HuH-7.5 (cell line): ENCODE results near the gene NTN5.
A peak's percentile ranks its signal among the peaks of the same experiment; 100 is the strongest.
"Not testable (repeated sequence)": the region's sequence is repeated elsewhere in the genome, so short reads cannot be mapped to it uniquely, and the experiment has no call there.

Experiments
- DNase-seq: peaks from one replicate; pipeline ENCODE4 v3.0.0; 2011; ENCODE audit warnings: low spot score

NTN5 gene

GRCh38 chr19:48644355-48644754, 28.5 kb downstream of the NTN5 start:
- DNase-seq = no peak

GRCh38 chr19:48642862-48643261, 30.0 kb downstream of the NTN5 start:
- DNase-seq = no peak

DNA sequence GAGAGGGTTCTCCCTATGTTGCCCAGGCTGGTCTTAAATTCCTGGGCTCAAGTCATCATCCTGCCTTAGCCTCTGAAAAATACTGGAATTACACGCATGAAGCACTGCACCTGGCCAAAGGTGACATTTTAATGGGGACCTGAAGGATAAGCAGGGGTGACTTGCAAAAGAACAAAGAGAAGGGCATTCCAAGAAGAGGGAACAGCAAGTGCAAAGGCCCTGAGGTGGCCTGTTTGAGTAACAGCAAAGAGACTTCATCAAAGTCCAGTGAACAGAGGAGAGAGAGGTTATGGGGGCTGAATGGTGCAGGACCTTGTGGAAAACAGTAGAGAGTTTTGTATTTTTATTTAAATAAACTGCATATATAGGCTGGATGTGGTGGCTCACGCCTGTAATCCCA, 31.0 kb downstream of the NTN5 start:
- DNase-seq = no peak

DNA sequence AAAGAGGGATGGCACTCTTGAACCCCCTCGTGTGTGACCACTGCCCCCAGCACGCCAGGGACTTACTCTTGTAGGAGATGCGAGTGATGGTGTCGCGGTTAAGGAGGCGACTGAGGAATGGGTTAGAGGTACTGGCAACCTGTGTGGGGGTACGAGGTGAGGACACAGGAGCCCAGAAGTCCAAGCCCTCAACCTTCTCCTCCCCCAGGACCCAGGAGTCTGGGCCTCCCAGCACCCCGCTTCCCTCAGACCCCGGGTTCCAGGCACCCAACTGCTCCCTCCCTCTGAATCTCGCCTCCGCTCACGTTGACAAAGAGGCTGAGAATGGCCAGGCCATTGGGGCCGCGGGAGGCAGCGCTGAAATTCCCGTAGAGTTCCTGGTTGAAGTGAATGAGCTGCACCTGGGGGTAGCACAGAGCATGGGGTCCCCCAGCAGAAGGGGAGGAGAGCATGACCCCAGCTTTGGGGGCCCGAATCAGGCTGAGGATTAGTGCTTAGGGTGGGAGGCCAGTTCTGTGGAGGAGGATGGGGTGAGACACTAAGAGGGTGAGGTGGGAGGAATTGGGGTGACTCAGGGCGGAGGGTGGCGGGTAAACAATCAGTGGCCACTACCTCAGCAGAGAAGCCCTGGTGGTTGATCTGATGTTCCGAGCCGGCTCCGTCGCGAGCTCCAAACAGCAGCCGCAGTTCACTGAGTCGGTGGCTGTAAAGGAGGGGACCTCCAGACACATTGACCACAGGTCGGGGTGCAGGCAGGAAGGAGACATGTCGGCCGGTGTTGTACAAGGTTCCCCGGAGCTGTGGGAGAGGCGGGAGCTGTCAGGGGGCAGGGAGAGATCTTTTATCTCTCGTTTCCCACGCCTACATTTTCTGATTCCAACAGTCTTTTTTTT, 33.1 kb downstream of the NTN5 start:
- no peak for DNase-seq

DNA sequence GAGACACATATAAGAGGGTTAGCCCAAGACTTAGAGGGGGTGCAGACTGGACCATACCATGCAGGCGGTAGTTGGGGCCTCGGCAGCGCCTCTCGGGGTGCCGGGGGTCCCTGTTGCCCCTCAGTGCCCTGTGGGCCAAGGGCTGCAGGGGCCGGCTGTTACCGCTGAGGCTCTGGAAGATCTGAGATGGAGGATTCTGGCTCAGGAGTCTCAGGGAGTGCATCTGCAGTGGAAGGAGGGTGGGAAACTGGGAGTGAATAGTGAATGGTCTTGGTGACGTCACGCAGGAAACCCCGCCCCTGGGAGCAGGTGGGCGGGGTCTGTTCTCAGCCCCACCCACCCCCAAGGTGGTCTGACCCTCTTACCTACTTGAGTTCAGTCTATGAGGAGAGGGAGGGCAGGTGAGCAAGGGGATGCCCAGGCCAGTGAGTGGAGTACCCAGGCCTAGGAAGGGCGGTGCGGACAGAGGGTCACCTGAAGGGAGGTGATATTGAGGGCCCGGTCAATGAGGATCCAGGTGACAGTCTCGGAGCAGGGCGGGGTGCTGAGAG, 33.9 kb downstream of the NTN5 start:
- DNase-seq = no peak

DNA sequence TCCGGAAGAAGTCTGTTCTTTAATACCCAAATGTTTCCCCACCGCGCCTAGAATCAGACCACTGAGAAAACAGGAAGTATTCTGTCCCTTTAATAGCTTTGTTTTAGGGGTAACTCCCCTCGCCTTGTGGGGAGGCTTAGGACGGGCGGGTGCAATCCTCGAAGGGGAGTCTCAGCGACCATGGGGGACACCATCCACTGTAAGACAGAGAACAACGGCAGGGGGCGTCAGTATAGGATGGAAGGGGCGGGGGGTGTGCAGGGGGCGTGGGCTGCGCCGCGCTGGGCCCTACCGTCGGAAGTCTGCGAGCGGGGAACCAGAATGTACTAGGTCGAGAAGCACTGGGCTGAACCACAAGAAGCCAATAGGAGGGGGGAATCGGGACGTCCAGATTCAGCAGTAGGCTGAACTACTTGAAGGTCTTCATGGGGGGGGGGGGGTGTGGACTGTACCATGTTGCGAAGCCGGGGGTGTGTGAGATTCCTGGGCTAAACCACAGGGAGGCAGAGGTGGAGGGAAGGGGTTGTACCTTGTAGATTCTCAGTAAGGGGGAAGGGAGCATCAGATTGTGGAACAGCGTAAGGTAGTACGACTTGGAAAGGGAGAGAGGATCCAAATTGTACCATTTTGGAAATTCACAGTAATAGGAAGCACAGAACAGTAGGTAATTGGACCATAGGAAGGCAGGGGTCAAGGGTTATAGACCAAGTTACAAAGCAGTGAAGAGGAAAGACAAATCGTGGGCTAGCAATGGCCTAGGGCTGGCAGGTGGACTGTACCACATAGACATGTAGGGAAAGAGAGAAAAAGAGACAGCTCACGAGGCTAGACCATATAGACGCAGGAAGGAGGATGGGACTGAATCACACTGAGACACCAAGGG, 34.6 kb downstream of the NTN5 start:
- DNase-seq = peak; percentile 78

GRCh38 chr19:48637449-48637947, 35.3 kb downstream of the NTN5 start:
- peak; percentile 97 for DNase-seq

DNA sequence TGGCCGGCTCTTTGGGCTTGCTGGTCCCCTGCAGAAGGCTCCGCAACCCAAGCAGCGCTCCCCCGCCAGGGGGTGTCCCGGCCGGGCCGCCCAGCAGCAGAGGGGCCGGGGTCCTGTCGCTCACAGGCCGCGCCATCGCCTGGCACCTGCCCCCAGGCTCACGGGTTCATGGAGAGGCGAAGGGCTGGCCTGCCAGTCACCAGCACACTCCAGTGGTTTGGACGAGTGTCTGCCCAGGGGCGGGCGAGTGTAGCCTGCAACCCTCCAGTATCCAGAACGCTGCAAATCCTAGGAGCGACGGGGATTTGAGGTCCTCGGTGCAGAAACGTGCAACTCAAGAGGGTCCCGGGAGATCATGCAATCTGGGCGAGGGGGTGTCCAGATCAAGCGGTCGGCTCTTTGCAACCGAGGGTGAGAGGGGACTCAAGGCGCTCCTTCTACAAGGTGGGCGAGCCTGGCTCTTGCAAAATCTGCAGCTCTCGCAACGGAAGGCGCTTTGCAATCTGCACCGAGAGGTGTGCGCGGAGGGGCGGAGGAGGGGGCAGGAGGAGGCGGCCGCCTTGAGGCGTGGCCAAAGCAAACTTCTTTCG, 35.9 kb downstream of the NTN5 start, which contains the start of gene DBP:
Gene DBP (minus strand): TSS at position 521 of the 590 bp plus-strand sequence. CDS start 385 bp downstream, at position 136.
- no peak for DNase-seq

DNA sequence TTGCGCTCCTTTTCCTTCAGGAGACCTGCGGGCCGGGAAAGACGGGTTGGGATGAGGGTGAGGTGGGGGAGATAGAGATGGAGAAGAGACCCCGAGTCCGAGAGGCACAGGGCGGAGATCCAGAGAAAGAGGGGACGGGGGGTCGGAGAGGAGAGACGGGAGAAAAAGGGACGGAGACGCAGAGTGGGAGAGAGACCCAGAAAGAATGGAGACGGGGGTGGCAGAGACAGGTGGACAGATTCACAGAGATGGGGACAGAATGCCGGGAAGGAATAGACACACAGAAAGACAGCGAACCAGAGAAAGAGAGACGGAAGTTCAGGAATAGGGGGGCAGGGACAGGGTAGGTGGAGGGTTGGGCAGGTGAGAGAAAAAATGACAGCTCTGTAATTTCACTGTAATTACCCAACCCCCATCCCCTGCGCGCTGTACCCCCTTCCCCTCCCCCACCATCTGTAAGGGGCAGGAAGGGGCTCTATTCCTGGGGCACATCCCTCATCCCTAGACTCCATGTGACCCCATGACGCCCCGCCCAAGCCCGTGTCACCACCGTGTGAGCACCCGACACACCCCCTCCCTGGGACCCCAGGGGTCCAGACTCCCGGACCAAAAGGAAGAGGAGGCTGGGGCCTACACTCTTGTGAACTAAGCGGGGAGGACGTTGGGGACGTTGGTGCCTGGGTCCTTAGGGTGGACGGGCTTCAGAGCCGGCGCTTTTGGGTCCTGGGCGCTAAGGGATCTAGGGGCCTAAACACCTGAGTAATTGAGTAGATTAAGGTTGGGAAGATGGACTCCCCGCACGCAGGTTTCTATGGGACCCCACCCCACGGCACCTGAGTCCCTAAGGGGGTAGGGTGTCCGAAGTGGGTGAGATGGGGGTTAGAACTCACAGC, 36.6 kb downstream of the NTN5 start:
- no peak for DNase-seq

- DNase-seq = peak; percentile 86
Observed at GRCh38 chr19:48635263-48635965, 37.4 kb downstream of the NTN5 start.

DNA sequence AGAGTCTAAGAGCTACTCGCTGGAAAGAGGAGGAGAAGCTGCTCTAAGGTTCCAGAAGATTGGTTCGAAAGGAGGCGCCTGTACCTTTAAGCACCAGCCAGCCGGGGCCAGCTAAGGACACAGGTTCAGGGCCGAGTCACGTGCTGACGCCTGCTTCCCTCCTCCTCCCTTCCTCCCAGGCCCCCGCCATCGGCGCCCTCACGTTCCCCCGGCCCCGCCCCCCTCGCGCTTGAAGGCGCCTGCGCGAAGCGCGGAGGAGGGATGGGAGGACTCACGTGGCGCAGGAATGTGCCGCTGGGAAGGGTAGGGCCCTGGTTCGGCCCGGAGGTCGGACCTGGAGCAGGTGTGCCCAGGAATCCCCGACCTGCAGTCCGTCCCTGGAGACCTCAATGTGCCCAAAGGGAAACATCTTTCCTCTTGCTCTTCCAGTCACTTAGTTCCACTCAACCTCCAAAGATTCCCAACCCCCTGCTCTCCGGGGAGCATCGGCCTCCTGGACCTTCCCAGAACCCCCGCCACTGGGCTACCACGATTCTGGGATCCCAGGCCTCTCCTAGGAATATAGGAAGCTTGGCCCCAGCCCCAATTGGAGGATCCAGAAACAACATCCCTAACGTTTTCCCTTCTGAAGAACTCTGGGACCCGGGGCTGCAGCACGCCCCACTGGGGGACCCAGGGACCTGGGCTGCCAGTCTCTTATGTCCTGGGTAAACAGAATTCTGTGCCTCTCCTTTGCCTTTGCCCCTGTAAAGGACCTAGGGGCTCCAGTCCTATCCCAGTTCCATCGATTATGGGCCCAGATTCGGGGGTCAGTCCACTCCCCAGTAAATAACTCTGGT, 38.2 kb downstream of the NTN5 start:
- peak; percentile 96 for DNase-seq

GRCh38 chr19:48634036-48634342, 38.8 kb downstream of the NTN5 start:
- no peak for DNase-seq

- DNase-seq = no peak
Observed at GRCh38 chr19:48633148-48634035, 39.4 kb downstream of the NTN5 start.

DNA sequence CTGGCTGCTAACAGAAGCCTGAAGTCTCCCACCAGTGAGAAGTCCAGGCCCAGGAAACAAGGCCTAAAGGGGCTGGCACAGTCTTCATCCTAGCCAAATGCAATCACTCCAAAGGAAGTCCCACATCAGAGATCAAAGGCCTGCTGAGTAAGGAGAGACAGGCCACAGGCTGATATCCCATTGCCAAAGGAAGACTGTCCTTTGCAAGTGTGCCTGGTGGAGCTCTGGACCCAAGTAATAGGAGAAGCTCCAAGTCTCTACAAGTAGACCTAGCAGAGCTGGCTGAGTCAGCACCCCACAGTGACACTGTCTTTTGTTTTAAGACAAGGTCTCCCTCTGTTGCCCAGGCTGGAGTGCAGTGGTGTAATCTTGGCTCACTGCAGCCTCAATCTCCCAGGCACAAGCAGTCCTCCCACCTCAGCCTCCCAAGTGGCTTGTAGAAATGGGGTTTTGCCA, 40.1 kb downstream of the NTN5 start:
- no peak for DNase-seq

GRCh38 chr19:48632286-48632685, 40.5 kb downstream of the NTN5 start:
- DNase-seq = not testable (repeated sequence)

DNA sequence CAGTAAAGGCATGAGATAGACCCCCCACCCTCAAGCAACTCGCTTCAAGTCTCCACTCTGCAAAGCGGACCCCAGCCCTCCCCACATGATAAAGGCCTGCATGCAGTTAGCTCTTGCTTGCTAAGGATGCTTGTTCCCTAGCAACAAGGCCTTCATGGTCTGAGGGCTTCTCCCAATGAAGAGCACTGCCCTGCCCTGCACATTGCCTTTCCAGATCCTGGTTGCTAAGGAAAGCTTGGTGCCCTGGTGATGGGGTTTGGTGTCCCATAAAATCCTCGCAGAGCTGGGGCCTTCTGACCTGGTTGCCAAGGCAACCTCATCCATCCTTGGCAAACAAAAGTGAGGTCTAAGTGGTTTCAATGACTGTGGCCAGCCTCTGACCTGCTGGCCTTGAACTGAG, 41.6 kb downstream of the NTN5 start:
- DNase-seq = no peak

GRCh38 chr19:48630296-48631063, 42.3 kb downstream of the NTN5 start:
- no peak for DNase-seq
